ENCODE results near the gene RNF14. TPM values are rescaled to one million over a fixed set of nuclear protein-coding genes. Genes with fewer than 3 reads are reported as not detected.

RNF14 gene
- total RNA-seq, 1 experiment from 2014 or later, result 29.7 TPM

DNA sequence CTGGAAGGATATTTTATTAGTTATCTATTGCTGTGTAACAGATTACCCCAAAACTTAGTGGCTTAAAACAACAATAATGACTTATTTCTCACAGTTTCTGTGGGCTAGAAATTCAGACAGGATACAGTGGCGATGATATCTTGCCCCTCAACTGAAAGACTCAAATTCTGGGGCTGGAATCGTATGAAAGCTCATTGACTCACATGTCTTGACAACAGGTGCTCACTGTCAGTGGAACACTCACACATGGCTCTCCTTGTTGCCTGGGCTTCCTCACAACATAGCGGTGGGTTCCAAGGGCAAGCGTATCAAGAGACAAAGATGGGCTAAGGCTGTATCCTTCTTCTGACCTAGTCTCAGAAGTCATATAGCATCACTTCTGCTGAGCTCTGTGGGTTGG lies 47.7 kb downstream of the RNF14 start:
- Histone ChIP-seq H3K27me3 (ENCODE audit: insufficient read depth, low read depth) (no peaks in the 10 kb centered on the region), H3F3A (ENCODE audit: insufficient read depth, low read depth) (peaks cover 32% of the 10 kb centered on the region), H3K4me1 (replicated peaks; ENCODE audit: insufficient read depth) (peaks cover 34% of the 10 kb centered on the region), H3K9me2 (ENCODE audit: insufficient read depth) (no peaks in the 10 kb centered on the region), H4K20me1 (ENCODE audit: insufficient read depth) (no peaks in the 10 kb centered on the region), H3K9me3 (ENCODE audit: insufficient read depth, low read depth) (0 out of 2 replicates have a peak, but pooled peaks cover 4% of the 10 kb centered on the region), H3K4me2 (peak overlapping the region; percentile 88), H3K27ac (peak overlapping the region; percentile 82), H3K79me2 (ENCODE audit: low read depth) (peaks cover 17% of the 10 kb centered on the region; the same call in 1 of the 2 replicates), H3K36me3 (ENCODE audit: low read depth) (no peaks in the 10 kb centered on the region), H3K4me3 (peak overlapping the region; percentile 3; the same call in 1 of the 2 replicates), H2AFZ (peak overlapping the region; percentile 40)
- no peak for TF ChIP-seq EZH2 (IDR thresholded peaks at IDR 0.05; ENCODE audit: low read depth)
- no peak for TF ChIP-seq CTCF (conservative IDR thresholded peaks at IDR 0.05)
- POLR2A ChIA-PET (ENCODE audit: unreplicated experiment), result interaction anchor here (0.6 kb wide), 1 partner anchor 138 kb away, joined by 15 read pairs; the partner anchor contains the start of gene PCDH1
- BruUV-seq (replicated peaks), result no TSS peak
- intact Hi-C loops (cut with micrococcal nuclease; ENCODE audit: unreplicated experiment), result loop anchor here (5.0 kb wide), 1 partner anchor 116 kb away; no protein-coding TSS in a partner anchor
- CTCF ChIA-PET, result interaction anchor here (0.5 kb wide), 1 partner anchor 793 kb away, joined by 4 read pairs; the partner anchor contains the start of gene PCDHB14
- no peak for DNase-seq

DNA sequence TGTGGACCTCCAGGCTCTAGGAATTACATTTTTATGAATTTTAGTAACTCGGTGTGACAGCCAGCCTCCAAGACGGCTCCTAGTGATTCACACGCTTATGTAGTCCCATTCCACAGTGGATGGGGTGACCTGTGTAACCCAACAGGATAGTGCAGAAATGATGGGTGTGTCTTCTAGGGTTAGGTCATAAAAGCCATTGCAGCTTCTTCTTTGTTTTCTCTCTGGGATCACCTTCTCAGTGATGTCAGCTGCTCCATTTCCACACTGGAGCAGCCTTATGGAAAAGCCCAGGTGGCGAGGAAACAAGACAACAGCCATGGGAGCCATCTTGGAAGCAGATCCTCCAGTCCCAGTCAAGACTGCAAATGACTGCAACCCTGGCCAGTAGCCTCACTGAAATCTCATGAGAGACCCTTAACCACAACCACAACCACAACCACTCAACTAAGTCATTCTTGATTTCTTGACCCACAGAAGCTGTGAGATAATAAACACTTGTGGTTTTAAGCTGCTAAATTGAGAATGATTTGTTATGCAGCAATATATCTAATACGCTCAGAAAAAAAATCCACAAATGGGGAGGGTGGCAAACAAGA lies 49.0 kb downstream of the RNF14 start:
- DNase-seq, result no peak
- Histone ChIP-seq H3F3A (ENCODE audit: insufficient read depth, low read depth) (peaks cover 33% of the 10 kb centered on the region), H3K27ac (no peak overlapping the region), H3K4me2 (no peak overlapping the region), H3K9me3 (ENCODE audit: insufficient read depth, low read depth) (peaks cover 4% of the 10 kb centered on the region; the same call in 1 of the 2 replicates), H3K27me3 (ENCODE audit: insufficient read depth, low read depth) (no peaks in the 10 kb centered on the region), H3K9me2 (ENCODE audit: insufficient read depth) (no peaks in the 10 kb centered on the region), H3K4me1 (replicated peaks; ENCODE audit: insufficient read depth) (peaks cover 34% of the 10 kb centered on the region), H4K20me1 (ENCODE audit: insufficient read depth) (no peaks in the 10 kb centered on the region), H3K36me3 (ENCODE audit: low read depth) (no peaks in the 10 kb centered on the region), H2AFZ (no peak overlapping the region), H3K4me3 (no peak overlapping the region), H3K79me2 (ENCODE audit: low read depth) (peaks cover 8% of the 10 kb centered on the region; the same call in 1 of the 2 replicates)
- BruUV-seq (replicated peaks), result no TSS peak
- POLR2A ChIA-PET (ENCODE audit: unreplicated experiment), result no interaction called here
- intact Hi-C loops (cut with micrococcal nuclease; ENCODE audit: unreplicated experiment), result loop anchor here (5.0 kb wide), 1 partner anchor 114 kb away; no protein-coding TSS in a partner anchor
- no peak for TF ChIP-seq EZH2 (IDR thresholded peaks at IDR 0.05; ENCODE audit: low read depth)
- TF ChIP-seq CTCF (conservative IDR thresholded peaks at IDR 0.05), result no peak
- CTCF ChIA-PET, result interaction anchor here (0.6 to 0.7 kb wide), 2 partner anchors 324 to 441 kb away, joined by 3 read pairs; no protein-coding TSS in a partner anchor

- peaks cover 32% of the 10 kb centered on the region for H3K4me1 ChIP-seq (replicated peaks; ENCODE audit: insufficient read depth)
- intact Hi-C loops (cut with micrococcal nuclease; ENCODE audit: unreplicated experiment), result no loop called here
- no peaks in the 10 kb centered on the region for H3K27me3 ChIP-seq (ENCODE audit: insufficient read depth, low read depth)
- no peaks in the 10 kb centered on the region for H4K20me1 ChIP-seq (ENCODE audit: insufficient read depth)
- POLR2A ChIA-PET (ENCODE audit: unreplicated experiment), result no interaction called here
- H3K4me2 ChIP-seq, result no peak overlapping the region
- no TSS peak for BruUV-seq (replicated peaks)
- H2AFZ ChIP-seq, result no peak overlapping the region
- peaks cover 43% of the 10 kb centered on the region for H3F3A ChIP-seq (ENCODE audit: insufficient read depth, low read depth)
- no peaks in the 10 kb centered on the region for H3K9me2 ChIP-seq (ENCODE audit: insufficient read depth)
- DNase-seq, result no peak
- H3K4me3 ChIP-seq, result no peak overlapping the region
- CTCF ChIA-PET, result no interaction called here
- no peaks in the 10 kb centered on the region for H3K79me2 ChIP-seq (ENCODE audit: low read depth)
- no peaks in the 10 kb centered on the region for H3K36me3 ChIP-seq (ENCODE audit: low read depth)
- TF ChIP-seq CTCF (conservative IDR thresholded peaks at IDR 0.05), result no peak
- TF ChIP-seq EZH2 (IDR thresholded peaks at IDR 0.05; ENCODE audit: low read depth), result no peak
- peaks cover 4% of the 10 kb centered on the region; the same call in 1 of the 2 replicates for H3K9me3 ChIP-seq (ENCODE audit: insufficient read depth, low read depth)
- H3K27ac ChIP-seq, result no peak overlapping the region
These were observed 51.3 kb downstream of the RNF14 start for GRCh38 chr5:142020122-142020659.
